Mucosa of rectum (tissue), 2 donors: Measurements from ENCODE around the gene LRRC7.

Source experiments
- H3K27ac ChIP-seq, 2 donors: one replicate each; pipeline ENCODE4 v1.7.0; 2013; ENCODE audit warnings: inconsistent platforms in 2 of 2, low read depth in 2 of 2, low read length in 2 of 2
- H3K27me3 ChIP-seq, 2 donors: one replicate each; pipeline ENCODE4 v1.7.0; 2013; ENCODE audit warnings: low read length in 2 of 2; ENCODE audit not compliant: control insufficient read depth in 2 of 2, insufficient read depth in 2 of 2
- H3K36me3 ChIP-seq, 2 donors: one replicate each; pipeline ENCODE4 v1.7.0; 2013; ENCODE audit warnings: low read length in 2 of 2; ENCODE audit not compliant: control insufficient read depth in 2 of 2, insufficient read depth in 2 of 2
- H3K4me1 ChIP-seq, 2 donors: one replicate each; pipeline ENCODE4 v1.7.0; 2013; ENCODE audit warnings: low read length in 2 of 2, mild to moderate bottlenecking in 1 of 2; ENCODE audit not compliant: control insufficient read depth in 2 of 2, insufficient read depth in 2 of 2
- H3K4me3 ChIP-seq, 2 donors: one replicate each; pipeline ENCODE4 v1.7.0; 2013; ENCODE audit warnings: low read length in 2 of 2
- H3K9ac ChIP-seq, 2 donors: one replicate each; pipeline ENCODE4 v1.7.0; 2013; ENCODE audit warnings: low read length in 2 of 2, low read depth in 1 of 2, mild to moderate bottlenecking in 1 of 2
- H3K9me3 ChIP-seq, 2 donors: one replicate each; pipeline ENCODE4 v1.7.0; 2013; ENCODE audit warnings: low read length in 2 of 2; ENCODE audit not compliant: control insufficient read depth in 2 of 2
- donor health status: healthy.
- donor health status: Normal muscosa, but diverticular disease.

LRRC7 gene

DNA sequence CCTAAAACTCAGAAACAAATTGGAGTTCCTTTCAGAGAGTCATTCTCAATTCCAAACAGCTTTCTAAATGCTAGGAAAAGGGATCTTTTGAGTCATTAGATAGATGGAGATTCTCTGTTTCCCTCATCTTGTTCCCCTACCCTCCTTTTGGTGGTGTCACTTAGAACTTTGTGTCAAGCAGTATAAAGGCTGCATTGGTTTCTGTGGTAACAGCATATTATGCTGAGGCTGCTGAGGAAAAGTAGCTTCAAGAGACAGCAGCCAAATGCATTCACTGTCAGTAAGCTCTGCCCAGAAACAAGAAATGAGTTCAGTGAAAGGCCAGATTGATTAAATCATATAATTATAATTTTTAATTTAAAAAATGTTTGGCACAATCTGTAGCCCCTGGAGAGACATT lies 493.5 kb downstream of the LRRC7 start:
- Histone ChIP-seq H3K36me3 (no peaks in the 10 kb centered on the region), H3K9ac (no peak overlapping the region), H3K27ac (no peak overlapping the region), H3K4me1 (no peaks in the 10 kb centered on the region), H3K27me3 (no peaks in the 10 kb centered on the region), H3K4me3 (no peak overlapping the region), H3K9me3 (no peaks in the 10 kb centered on the region)

DNA sequence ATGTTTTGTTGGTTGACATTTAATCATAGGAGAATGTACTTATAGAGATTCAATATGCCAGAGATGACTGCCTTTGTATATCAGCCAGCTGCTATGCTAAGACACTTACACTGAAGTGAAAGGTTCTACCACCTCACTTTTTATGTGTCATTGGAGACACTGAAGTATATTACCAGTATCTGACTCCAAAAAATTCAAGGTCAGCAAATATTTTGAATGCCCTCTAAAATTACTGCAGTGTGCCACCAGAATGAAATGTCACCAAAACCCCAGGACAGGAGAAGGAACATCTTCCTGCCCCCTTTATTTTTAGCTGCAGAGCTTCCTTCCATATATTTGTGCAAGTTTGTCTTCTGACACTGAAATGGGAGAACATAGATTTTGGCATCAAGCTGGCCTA lies 496.1 kb downstream of the LRRC7 start:
- H3K27me3 ChIP-seq: no peaks in the 10 kb centered on the region
- no peaks in the 10 kb centered on the region for H3K4me1 ChIP-seq
- H3K4me3 ChIP-seq: no peak overlapping the region
- H3K36me3 ChIP-seq: no peaks in the 10 kb centered on the region
- H3K9me3 ChIP-seq: no peaks in the 10 kb centered on the region
- no peak overlapping the region for H3K27ac ChIP-seq
- H3K9ac ChIP-seq: no peak overlapping the region

DNA sequence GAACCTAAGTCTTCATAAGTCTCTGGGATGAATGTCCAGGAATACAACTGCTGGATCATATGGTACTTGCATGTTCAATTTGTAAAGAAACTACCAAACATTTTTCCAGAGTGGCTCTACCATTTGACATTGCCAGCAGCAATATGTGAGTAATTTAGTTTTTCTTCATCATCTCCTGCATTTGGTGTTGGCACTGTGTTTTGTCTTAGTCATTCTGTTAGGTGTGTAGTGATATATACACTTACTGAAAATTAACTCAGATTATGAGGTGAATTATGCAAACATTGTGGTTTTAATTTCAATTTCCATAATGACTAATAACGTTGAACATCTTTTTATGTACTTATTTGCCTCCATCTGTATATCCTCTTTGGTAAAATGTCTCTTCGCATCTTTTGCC lies 499.0 kb downstream of the LRRC7 start:
- Histone ChIP-seq H3K9me3 (no peaks in the 10 kb centered on the region), H3K9ac (no peak overlapping the region), H3K36me3 (no peaks in the 10 kb centered on the region), H3K27ac (no peak overlapping the region), H3K27me3 (no peaks in the 10 kb centered on the region), H3K4me3 (no peak overlapping the region), H3K4me1 (no peaks in the 10 kb centered on the region)

DNA sequence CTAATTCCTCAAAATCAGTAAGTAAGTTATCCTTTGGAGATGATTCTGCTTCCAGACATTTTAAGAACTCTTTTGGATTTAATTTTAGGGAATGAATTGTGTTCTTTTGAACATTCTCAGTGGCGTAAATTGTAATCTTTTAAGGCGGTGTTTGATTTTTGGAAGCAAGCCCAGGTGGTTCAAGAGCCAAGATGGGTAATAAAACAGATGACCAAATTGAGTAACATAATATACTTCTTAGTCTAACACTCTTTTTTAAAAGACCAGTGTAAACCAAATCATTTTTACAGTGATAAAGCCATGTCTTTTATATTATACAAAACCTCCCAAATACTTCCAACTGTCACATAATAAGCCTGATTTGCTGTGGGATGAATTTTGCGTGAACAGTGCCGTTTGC lies 503.9 kb downstream of the LRRC7 start:
- no peaks in the 10 kb centered on the region for H3K9me3 ChIP-seq
- no peaks in the 10 kb centered on the region for H3K27me3 ChIP-seq
- H3K36me3 ChIP-seq: no peaks in the 10 kb centered on the region
- no peak overlapping the region for H3K9ac ChIP-seq
- no peaks in the 10 kb centered on the region for H3K4me1 ChIP-seq
- H3K27ac ChIP-seq: no peak overlapping the region
- H3K4me3 ChIP-seq: no peak overlapping the region

DNA sequence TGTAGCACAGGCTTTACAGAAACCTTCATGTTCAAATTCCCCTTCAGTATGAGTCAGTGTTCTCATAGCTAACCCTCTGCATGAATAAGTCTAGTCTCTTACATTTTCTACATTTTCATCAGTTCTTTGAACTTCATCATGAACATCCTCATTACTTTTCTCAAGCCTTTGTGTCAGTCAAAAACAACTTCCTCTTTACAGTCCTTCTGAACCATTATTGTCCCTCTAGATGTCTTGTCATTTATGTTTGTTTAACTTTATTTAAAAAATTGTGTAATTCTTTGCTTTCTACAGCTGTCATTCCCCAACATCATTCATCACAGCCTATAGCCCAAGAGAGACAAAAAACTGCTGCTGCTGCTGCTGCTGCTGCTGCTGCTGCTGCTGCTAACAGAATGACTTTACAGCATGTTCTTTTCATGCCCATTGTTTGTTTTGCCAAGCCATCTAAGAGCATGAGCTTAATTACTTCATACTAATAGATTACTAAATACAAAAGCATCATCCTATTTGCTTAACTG lies 504.6 kb downstream of the LRRC7 start:
- no peaks in the 10 kb centered on the region for H3K9me3 ChIP-seq
- no peaks in the 10 kb centered on the region for H3K4me1 ChIP-seq
- no peaks in the 10 kb centered on the region for H3K36me3 ChIP-seq
- no peaks in the 10 kb centered on the region for H3K27me3 ChIP-seq
- H3K4me3 ChIP-seq: no peak overlapping the region
- H3K27ac ChIP-seq: no peak overlapping the region
- H3K9ac ChIP-seq: no peak overlapping the region

DNA sequence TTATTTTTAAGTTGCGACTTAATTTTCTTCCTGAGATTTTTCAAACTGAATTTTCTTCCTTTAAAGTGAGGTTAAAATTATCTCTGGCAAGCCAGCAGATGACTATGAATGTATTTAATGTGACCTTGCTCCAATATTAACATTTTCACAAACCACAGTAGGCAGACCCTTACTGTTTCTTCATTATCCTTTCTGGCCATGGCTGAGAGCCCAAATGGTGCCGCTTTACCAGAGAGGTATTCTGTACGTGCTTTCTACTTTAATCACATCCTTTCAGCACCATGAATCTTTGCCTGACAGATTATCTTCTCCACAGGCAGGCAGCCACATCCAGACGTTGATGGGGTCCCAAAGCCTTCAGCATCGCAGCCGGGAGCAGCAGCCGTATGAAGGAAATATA lies 508.0 kb downstream of the LRRC7 start:
- Histone ChIP-seq H3K4me3 (no peak overlapping the region), H3K27ac (no peak overlapping the region), H3K4me1 (peaks cover 0 to 3% of the 10 kb centered on the region in 2 donors), H3K27me3 (no peaks in the 10 kb centered on the region), H3K9me3 (no peaks in the 10 kb centered on the region), H3K36me3 (no peaks in the 10 kb centered on the region), H3K9ac (no peak overlapping the region)

DNA sequence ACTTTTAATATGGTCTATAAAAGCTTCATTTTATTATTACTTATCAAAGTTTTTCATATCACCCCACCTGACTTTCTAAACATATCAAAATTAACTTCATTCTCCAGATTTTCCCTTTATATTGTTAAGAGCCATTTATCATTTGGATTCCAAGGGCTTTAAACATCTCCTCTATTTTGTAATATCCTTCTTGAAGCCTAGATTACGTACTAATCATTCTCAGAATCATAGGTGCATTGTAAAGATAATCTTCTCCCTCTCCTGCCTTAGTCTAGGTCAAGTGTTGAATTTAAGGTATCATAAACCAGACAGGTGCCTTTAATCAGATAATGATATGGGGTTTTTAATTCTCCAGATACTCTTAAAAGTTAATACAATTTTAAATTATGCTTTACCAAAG lies 509.3 kb downstream of the LRRC7 start:
- H3K36me3 ChIP-seq: no peaks in the 10 kb centered on the region
- H3K4me3 ChIP-seq: no peak overlapping the region
- H3K9ac ChIP-seq: no peak overlapping the region
- H3K9me3 ChIP-seq: no peaks in the 10 kb centered on the region
- H3K27me3 ChIP-seq: no peaks in the 10 kb centered on the region
- peaks cover 0 to 3% of the 10 kb centered on the region in 2 donors for H3K4me1 ChIP-seq
- no peak overlapping the region for H3K27ac ChIP-seq

- no peaks in the 10 kb centered on the region for H3K9me3 ChIP-seq
- no peak overlapping the region for H3K9ac ChIP-seq
- H3K4me3 ChIP-seq: no peak overlapping the region
- H3K4me1 ChIP-seq: peaks cover 0 to 3% of the 10 kb centered on the region in 2 donors
- H3K36me3 ChIP-seq: no peaks in the 10 kb centered on the region
- no peak overlapping the region for H3K27ac ChIP-seq
- H3K27me3 ChIP-seq: no peaks in the 10 kb centered on the region
Observed at GRCh38 chr1:70079546-70079945, 511.8 kb downstream of the LRRC7 start.

- Histone ChIP-seq H3K27me3 (no peaks in the 10 kb centered on the region), H3K36me3 (no peaks in the 10 kb centered on the region), H3K9me3 (no peaks in the 10 kb centered on the region), H3K27ac (no peak overlapping the region), H3K4me3 (no peak overlapping the region), H3K4me1 (peaks cover 0 to 3% of the 10 kb centered on the region in 2 donors), H3K9ac (no peak overlapping the region)
Observed at GRCh38 chr1:70083519-70083918, 515.8 kb downstream of the LRRC7 start.

DNA sequence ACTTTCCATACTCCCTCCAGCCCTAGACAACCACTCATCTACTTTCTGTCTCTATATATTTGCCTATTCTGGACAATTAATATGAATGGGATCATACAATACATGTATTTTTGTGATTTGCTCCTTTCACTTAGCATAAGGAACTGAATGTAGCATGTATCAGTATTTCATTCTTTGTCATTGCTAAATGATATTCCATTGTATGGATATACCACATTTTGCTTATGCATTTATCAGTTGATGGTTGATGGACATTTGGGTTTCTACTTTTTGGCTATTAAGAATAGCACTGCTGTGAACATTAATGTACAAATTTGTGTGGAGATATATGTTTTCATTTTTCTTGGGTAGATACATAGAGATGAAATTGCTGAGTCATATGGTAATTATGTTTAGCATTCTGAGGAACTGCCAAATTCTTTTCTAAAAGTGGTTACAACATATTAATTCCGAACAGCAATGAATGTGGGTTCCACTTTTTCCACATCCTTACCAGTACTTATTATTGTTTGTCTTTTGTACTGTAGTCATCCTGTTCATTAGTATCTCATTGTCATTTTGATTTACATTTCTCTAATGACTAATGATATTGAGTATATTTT lies 516.7 kb downstream of the LRRC7 start:
- H3K36me3 ChIP-seq: no peaks in the 10 kb centered on the region
- H3K27me3 ChIP-seq: no peaks in the 10 kb centered on the region
- H3K9me3 ChIP-seq: no peaks in the 10 kb centered on the region
- H3K4me1 ChIP-seq: peaks cover 0 to 3% of the 10 kb centered on the region in 2 donors
- no peak overlapping the region for H3K4me3 ChIP-seq
- no peak overlapping the region for H3K9ac ChIP-seq
- H3K27ac ChIP-seq: no peak overlapping the region

DNA sequence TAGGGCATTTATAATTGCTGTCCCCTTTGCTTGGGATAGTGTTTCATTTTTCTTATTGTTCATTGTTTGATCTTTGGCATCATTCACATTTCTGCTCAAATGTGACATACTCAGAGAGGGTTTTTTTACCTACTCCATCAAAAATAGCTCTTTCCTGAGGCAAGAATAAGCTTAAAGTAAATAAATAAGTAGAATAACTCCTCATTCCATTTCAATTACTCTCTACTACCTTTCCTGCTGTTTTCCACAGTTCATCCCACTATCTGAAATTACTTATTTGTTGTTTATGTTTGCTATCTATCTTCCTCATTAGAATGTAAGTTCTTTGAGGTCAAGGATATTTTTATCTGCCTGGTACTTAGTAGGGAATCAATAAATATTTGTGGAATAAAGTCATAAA lies 517.8 kb downstream of the LRRC7 start:
- no peaks in the 10 kb centered on the region for H3K9me3 ChIP-seq
- no peak overlapping the region for H3K4me3 ChIP-seq
- no peak overlapping the region for H3K27ac ChIP-seq
- H3K9ac ChIP-seq: no peak overlapping the region
- no peaks in the 10 kb centered on the region for H3K27me3 ChIP-seq
- H3K4me1 ChIP-seq: no peaks in the 10 kb centered on the region
- H3K36me3 ChIP-seq: no peaks in the 10 kb centered on the region
